OCI-LY3 (cell line): ENCODE results near the gene RTN4R.

ENCODE experiments used
- CTCF ChIP-seq: fragments of 200-600, 300-600 bp; sonication (generic); IDR thresholded peaks from 2 replicates; pipeline ENCODE4 v1.5.1; 2014; ENCODE audit warnings: antibody characterized with exemption, low read length, low read depth
- EZH2phosphoT487 ChIP-seq: fragments of 200-600 bp; shearing (Covaris generic); IDR thresholded peaks from 2 replicates; pipeline ENCODE4 v1.6.1; 2018; ENCODE audit warnings: antibody characterized with exemption, mixed run types, low read depth

GRCh38 chr22:20221421-20222340 is 46.4 kb downstream of the RTN4R start:
- TF ChIP-seq CTCF (no peak), EZH2phosphoT487 (no peak)
